D721Med (cell line): ENCODE measurements around the gene PDE1C.

ENCODE experiments used
- DNase-seq: peaks from one replicate; pipeline ENCODE4 v3.0.0; 2011; ENCODE audit warnings: low spot score; ENCODE audit not compliant: insufficient read length
- FAIRE-seq: peaks from 2 replicates; lab custom pipeline; 2011; peaks lifted over from hg19 to GRCh38; lab: Jason Lieb, UNC
- CTCF ChIP-seq: IDR thresholded peaks from 2 replicates; pipeline ENCODE4 v1.5.1; 2012; ENCODE audit warnings: mild to moderate bottlenecking, control low read depth; ENCODE audit not compliant: insufficient read depth; ENCODE audit errors: missing control alignments

The PDE1C gene

DNA sequence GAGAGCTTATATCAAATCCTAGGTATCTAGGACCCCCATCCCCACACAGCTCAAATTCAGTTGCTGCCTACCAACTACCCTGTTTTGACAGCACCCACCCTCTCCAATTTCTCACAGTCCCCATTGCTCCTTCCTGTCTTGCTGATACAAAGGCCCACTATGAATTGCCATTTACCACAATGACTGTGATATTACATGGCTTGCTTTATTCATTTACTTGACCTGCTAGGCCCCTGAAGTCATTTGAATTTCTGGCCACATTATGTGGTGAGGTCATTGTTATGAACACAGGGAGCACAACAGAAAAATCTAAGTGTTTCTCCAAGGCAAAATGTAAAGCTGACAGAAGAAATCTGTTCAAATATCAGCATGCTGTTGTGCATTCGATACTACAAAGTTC is 281.8 kb downstream of the PDE1C start:
- DNase-seq: no peak
- TF ChIP-seq CTCF: no peak
- FAIRE-seq: no peak

- FAIRE-seq (no peak), DNase-seq (no peak)
- no peak for TF ChIP-seq CTCF
Observed at GRCh38 chr7:31786326-31786725, 283.9 kb downstream of the PDE1C start.

DNA sequence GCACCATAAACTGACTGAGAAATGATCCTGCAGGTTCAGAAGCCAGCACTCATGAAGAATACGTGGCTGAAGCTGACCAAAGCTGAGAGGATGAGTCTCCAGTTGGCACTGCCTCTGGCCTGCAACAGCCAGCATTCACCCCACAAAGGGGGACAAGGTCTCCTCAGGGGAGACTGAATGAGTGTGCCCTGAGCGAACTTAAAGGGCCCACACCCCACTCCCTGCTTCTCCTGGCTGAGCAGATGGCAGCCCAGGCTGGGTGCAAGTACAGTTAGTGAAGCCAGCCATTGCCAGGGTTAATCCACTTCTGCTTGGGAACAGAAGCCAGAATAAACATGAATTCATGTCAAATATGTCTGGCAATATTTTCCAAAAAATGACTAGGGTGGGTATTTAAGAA is 285.1 kb downstream of the PDE1C start:
- no peak for DNase-seq
- no peak for FAIRE-seq
- no peak for TF ChIP-seq CTCF

- FAIRE-seq: peak; percentile 53
- no peak for DNase-seq
- no peak for TF ChIP-seq CTCF
Observed at GRCh38 chr7:31783221-31783620, 287.0 kb downstream of the PDE1C start.

DNA sequence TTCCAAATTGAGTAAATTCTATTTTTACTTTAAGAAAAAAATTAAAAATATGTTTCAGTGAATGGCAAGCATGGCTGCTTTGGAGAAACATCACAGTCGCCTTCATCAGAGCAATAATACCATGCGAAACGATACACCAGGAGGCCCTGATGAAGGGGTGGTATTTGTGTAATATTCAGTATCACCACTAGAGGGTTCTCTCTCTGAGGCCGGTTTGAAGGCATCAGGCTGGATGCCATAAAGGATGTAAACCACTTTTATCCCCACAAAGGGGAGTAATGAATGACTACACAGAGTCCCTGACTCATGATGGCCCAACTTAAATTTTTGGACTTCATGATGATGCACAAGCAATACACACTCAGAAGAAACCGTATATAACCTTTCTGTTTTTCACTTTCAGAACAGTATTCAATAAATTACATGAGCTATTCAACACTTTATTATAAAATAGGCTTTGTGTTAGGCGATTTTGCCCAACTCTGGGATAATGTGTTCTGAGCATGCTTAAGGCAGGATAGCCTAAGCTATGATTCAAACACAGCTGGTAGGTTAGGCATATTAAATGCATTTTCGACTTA is 287.7 kb downstream of the PDE1C start:
- FAIRE-seq (peak; percentile 81), DNase-seq (no peak)
- TF ChIP-seq CTCF: peak; percentile 53

DNA sequence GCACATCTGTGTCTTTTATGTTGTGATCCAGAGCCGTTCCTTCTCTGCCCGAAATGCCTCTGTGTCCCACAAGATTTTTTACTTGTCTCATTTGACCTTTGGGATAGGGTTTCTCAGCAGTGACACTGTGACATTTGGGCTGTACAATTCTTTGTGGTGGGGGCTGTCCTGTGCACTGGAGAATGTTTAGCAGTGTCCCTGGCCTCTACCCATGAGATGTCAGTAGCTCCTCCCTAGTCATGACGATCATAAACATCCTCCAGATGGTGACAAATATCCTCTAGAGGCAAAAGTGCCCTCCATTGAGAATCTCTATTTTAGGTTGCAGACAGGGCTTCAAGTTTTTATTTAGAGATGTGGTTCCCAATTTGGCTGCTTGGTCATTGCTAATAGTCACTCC is 291.9 kb downstream of the PDE1C start:
- FAIRE-seq (no peak), DNase-seq (no peak)
- TF ChIP-seq CTCF: no peak

- no peak for DNase-seq
- FAIRE-seq: no peak
- TF ChIP-seq CTCF: no peak
Observed at GRCh38 chr7:31776616-31777015, 293.6 kb downstream of the PDE1C start.
